ENCODE results near the gene GPM6B.

DNA sequence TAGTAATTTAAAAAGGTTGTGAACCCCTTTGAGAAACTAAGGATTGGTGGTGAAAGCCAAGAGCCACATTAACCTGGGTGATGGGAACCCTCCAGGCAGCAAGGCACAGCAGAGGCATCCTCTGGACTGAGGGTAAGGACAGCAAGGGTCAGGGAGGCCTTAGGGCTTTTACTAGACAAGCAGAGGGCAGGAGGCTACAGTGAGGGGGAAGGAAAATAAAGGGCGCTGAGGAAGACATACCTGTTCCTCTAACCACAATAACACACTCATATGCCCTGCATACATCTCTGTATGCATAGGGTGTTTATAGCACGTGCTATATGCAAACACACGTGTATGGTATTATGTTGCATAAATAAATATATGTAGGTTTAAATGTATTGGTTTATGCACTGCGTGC, 18.7 kb downstream of the GPM6B start:
- no peak for TF ChIP-seq YY1 (IDR thresholded peaks at IDR 0.05; ENCODE audit: low read depth)
- no peak for TF ChIP-seq REST (IDR thresholded peaks at IDR 0.05; ENCODE audit: low read depth)
- no peak for TF ChIP-seq CEBPB (IDR thresholded peaks at IDR 0.05)
- no peak for TF ChIP-seq RAD21 (IDR thresholded peaks at IDR 0.05; ENCODE audit: low read depth)
- no peak for TF ChIP-seq TAF1 (IDR thresholded peaks at IDR 0.05; ENCODE audit: low read depth)
- TF ChIP-seq EP300 (IDR thresholded peaks at IDR 0.05; ENCODE audit: borderline replicate concordance): no peak
- no peak for TF ChIP-seq CREB1 (IDR thresholded peaks at IDR 0.05; ENCODE audit: low read depth)
- no peak for TF ChIP-seq TEAD4 (IDR thresholded peaks at IDR 0.05)
- no peak for TF ChIP-seq MAX (IDR thresholded peaks at IDR 0.05)
- no peak for TF ChIP-seq EGR1 (IDR thresholded peaks at IDR 0.05)
- TF ChIP-seq ZBTB7A (IDR thresholded peaks at IDR 0.05; ENCODE audit: low read depth): no peak
- TF ChIP-seq, protein P1, sequence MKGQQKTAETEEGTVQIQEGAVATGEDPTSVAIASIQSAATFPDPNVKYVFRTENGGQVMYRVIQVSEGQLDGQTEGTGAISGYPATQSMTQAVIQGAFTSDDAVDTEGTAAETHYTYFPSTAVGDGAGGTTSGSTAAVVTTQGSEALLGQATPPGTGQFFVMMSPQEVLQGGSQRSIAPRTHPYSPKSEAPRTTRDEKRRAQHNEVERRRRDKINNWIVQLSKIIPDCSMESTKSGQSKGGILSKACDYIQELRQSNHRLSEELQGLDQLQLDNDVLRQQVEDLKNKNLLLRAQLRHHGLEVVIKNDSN (IDR thresholded peaks at IDR 0.05): no peak

Data from Ishikawa (cell line).